ENCODE measurements around the gene FRMD3. TPM values are rescaled to one million over a fixed set of nuclear protein-coding genes. Genes with fewer than 3 reads are reported as not detected.

FRMD3 gene
- total RNA-seq, 1 donor from 2014 or later = 0.65 TPM

DNA sequence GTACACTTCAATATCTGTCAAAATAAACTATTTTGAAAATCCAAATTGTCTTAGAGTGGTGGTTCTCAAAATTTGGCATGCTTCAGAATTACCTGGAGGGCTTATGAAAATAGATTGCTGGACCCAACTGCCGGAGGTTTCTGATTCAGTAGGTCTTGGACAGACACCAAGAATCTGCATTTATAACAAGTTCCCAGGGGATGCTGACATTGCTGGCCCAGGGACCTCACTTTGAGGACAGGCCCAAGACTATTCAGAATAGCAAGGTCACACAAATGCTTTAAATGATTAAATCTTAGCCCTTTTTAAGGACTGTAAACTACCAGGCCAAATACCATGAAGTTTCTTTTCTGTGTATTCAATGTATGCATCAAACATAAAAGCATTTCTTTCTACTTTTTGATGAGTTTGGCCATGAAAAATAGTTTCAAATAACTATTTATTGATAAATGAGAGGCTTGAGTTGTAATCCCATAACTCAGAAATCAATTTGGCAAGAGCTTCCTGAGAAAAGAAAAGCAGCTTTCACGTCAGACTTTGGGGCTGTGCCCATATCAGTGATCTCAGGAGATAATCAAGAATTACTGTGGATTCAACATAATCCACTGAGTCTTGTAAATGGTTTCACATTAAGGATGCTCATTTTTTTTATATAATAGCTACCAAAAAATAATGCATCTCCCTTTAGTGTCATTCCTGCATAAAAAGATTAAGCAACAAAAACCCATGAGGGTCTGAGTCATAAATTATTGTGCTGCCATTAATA lies 191.4 kb downstream of the FRMD3 start:
- Mint-ChIP-seq H3K4me3 (ENCODE audit: low read depth) (no peak overlapping the region), H3K27ac (no peak overlapping the region), H3K36me3 (ENCODE audit: insufficient read depth) (no peaks in the 10 kb centered on the region), H3K27me3 (peaks cover 6% of the 10 kb centered on the region), H3K4me1 (ENCODE audit: low read depth) (no peaks in the 10 kb centered on the region), H3K9me3 (ENCODE audit: low read depth) (no peaks in the 10 kb centered on the region)
- TF ChIP-seq, protein P1, sequence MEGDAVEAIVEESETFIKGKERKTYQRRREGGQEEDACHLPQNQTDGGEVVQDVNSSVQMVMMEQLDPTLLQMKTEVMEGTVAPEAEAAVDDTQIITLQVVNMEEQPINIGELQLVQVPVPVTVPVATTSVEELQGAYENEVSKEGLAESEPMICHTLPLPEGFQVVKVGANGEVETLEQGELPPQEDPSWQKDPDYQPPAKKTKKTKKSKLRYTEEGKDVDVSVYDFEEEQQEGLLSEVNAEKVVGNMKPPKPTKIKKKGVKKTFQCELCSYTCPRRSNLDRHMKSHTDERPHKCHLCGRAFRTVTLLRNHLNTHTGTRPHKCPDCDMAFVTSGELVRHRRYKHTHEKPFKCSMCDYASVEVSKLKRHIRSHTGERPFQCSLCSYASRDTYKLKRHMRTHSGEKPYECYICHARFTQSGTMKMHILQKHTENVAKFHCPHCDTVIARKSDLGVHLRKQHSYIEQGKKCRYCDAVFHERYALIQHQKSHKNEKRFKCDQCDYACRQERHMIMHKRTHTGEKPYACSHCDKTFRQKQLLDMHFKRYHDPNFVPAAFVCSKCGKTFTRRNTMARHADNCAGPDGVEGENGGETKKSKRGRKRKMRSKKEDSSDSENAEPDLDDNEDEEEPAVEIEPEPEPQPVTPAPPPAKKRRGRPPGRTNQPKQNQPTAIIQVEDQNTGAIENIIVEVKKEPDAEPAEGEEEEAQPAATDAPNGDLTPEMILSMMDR (IDR thresholded peaks at IDR 0.05; ENCODE audit: unreplicated experiment) = no peak
- DNase-seq (ENCODE audit: low spot score, unreplicated experiment) = no peak

GRCh38 chr9:83343366-83343999 lies 194.7 kb downstream of the FRMD3 start:
- Mint-ChIP-seq H3K36me3 (ENCODE audit: insufficient read depth) (no peaks in the 10 kb centered on the region), H3K9me3 (ENCODE audit: low read depth) (no peaks in the 10 kb centered on the region), H3K4me3 (ENCODE audit: low read depth) (no peak overlapping the region), H3K27me3 (peaks cover 4% of the 10 kb centered on the region), H3K4me1 (ENCODE audit: low read depth) (no peaks in the 10 kb centered on the region), H3K27ac (no peak overlapping the region)
- TF ChIP-seq, protein P1 (IDR thresholded peaks at IDR 0.05; ENCODE audit: unreplicated experiment) = no peak
- no peak for DNase-seq (ENCODE audit: low spot score, unreplicated experiment)

GRCh38 chr9:83342731-83343130 lies 195.5 kb downstream of the FRMD3 start:
- Mint-ChIP-seq H3K36me3 (ENCODE audit: insufficient read depth) (no peaks in the 10 kb centered on the region), H3K27me3 (peaks cover 4% of the 10 kb centered on the region), H3K4me1 (ENCODE audit: low read depth) (no peaks in the 10 kb centered on the region), H3K27ac (no peak overlapping the region), H3K4me3 (ENCODE audit: low read depth) (no peak overlapping the region), H3K9me3 (ENCODE audit: low read depth) (no peaks in the 10 kb centered on the region)
- DNase-seq (ENCODE audit: low spot score, unreplicated experiment) = no peak
- TF ChIP-seq, protein P1 (IDR thresholded peaks at IDR 0.05; ENCODE audit: unreplicated experiment) = no peak

DNA sequence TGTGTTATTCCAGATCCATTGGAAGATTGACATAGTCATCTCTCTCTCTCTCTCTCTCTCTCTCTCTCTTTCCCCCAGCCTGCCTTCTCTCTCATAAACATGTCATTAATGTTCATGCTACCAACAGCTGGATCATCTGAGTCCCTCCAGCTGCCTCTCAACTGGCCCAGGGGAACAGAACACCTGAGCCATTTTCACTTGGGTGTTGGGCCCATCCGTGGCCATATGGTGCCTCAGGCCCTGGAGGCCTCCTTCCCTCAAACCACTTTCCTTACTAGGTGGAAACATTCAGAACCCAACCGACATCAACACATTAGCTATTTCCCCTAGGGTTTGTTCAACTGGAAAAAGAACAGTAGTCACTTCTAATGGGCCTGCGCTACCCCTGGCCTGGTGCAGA lies 196.2 kb downstream of the FRMD3 start:
- Mint-ChIP-seq H3K27ac (no peak overlapping the region), H3K27me3 (peaks cover 4% of the 10 kb centered on the region), H3K4me3 (ENCODE audit: low read depth) (no peak overlapping the region), H3K4me1 (ENCODE audit: low read depth) (no peaks in the 10 kb centered on the region), H3K36me3 (ENCODE audit: insufficient read depth) (no peaks in the 10 kb centered on the region), H3K9me3 (ENCODE audit: low read depth) (no peaks in the 10 kb centered on the region)
- no peak for DNase-seq (ENCODE audit: low spot score, unreplicated experiment)
- TF ChIP-seq, protein P1 (IDR thresholded peaks at IDR 0.05; ENCODE audit: unreplicated experiment) = no peak

GRCh38 chr9:83340451-83340850 lies 197.8 kb downstream of the FRMD3 start:
- no peaks in the 10 kb centered on the region for H3K4me1 Mint-ChIP-seq (ENCODE audit: low read depth)
- H3K9me3 Mint-ChIP-seq (ENCODE audit: low read depth) = no peaks in the 10 kb centered on the region
- no peak for DNase-seq (ENCODE audit: low spot score, unreplicated experiment)
- peaks cover 4% of the 10 kb centered on the region for H3K27me3 Mint-ChIP-seq
- H3K4me3 Mint-ChIP-seq (ENCODE audit: low read depth) = no peak overlapping the region
- TF ChIP-seq, protein P1 (IDR thresholded peaks at IDR 0.05; ENCODE audit: unreplicated experiment) = no peak
- no peak overlapping the region for H3K27ac Mint-ChIP-seq
- H3K36me3 Mint-ChIP-seq (ENCODE audit: insufficient read depth) = no peaks in the 10 kb centered on the region

All from progenitor cell of endocrine pancreas (in vitro differentiated cells).